Left lung (tissue), 10 donors: ENCODE results near the gene SMARCC1. TPM values are rescaled to one million over a fixed set of nuclear protein-coding genes. Genes with fewer than 3 reads are reported as not detected.

ENCODE experiments used
- ATAC-seq: fragments of 200-7000 bp; cut with Tn5 transposase; one replicate; pipeline ENCODE4 v1.9.1; 2020; ENCODE audit warnings: moderate library complexity
- DNase-seq, 4 donors: peaks; one replicate each; pipeline ENCODE4 v3.0.0-alpha.2; 2013 to 2020
- H3K27ac ChIP-seq, 2 donors: fragments of 200-600 bp; sonication (generic) in 1 of 2; one replicate each; pipeline versions ENCODE4 v1.5.0 to v1.8.0; 2020 to 2021
- H3K27me3 ChIP-seq, 2 donors: fragments of 200-600 bp; sonication (generic) in 1 of 2; one replicate each; pipeline versions ENCODE4 v1.5.0 to v1.8.0; 2020 to 2021
- H3K36me3 ChIP-seq, 2 donors: fragments of 200-600 bp; sonication (generic) in 1 of 2; one replicate each; pipeline versions ENCODE4 v1.5.0 to v1.8.0; 2020 to 2021
- H3K4me1 ChIP-seq, 2 donors: fragments of 200-600 bp; one replicate each; pipeline ENCODE4 v1.8.0; 2021
- H3K4me3 ChIP-seq, 2 donors: fragments of 200-600 bp; sonication (generic) in 1 of 2; one replicate each; pipeline versions ENCODE4 v1.5.0 to v1.8.0; 2020 to 2021; ENCODE audit warnings: mild to moderate bottlenecking in 1 of 2
- H3K9me3 ChIP-seq, 2 donors: fragments of 200-600 bp; sonication (generic) in 1 of 2; one replicate each; pipeline versions ENCODE4 v1.5.0 to v1.8.0; 2020 to 2021
- intact Hi-C, 2 donors: fragments of 100-400 bp; cut with DNase I; formaldehyde crosslinking; loops; one replicate each; pipeline versions ENCODE4 v1.11.2 to v1.14.2; 2022
- polyA plus RNA-seq, 6 donors: library from polyadenylated mRNA; unstranded; fragments of 120-200 nt; gene quantifications; one replicate each; pipeline ENCODE4 v1.2.1, GENCODE V29; 2013; ENCODE audit not compliant: insufficient read length in 6 of 6
- total RNA-seq, 2 donors: library from RNA; stranded (reverse); fragmentation: NEBNext Ultra II Directional; extraction: Animal tissue kit (Norgen Biotek cat#: 25700); gene quantifications; one replicate each; pipeline ENCODE4 v1.2.1, GENCODE V29; 2021
- TF ChIP-seq, protein P1 (sequence below), 2 donors: fragments of 200-600 bp; sonication (generic) in 1 of 2; IDR thresholded peaks; one replicate each; pipeline versions ENCODE4 v1.5.0 to v1.8.0; 2021; ENCODE audit warnings: antibody characterized with exemption in 2 of 2
- donor health status: DM: no; HTN: yes; CAD: no.
- donor health status: DM: no; HTN: no; CAD: no.

The SMARCC1 gene
- total and polyA plus RNA-seq, 8 donors: 58.5 to 112 (median 97.6) TPM

DNA sequence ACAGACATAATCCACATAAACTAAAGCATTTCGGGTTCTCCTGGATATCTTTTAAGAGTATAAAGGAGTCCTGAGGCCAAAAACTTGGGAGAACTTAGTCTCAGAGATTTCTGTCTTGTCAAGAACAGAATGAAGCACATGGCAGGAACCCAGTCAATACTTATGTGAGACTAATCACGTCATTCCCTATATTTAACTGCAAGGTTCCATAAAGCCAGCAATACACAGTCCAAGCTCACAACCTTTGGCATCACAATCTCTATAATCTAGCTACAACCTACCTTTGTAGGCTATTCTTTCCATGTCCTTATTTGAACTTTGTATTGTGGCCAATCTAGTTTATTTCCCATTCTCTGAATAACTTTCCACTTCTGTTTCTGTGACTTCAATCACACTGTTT, 134.1 kb downstream of the SMARCC1 start:
- Histone ChIP-seq H3K27ac (peak overlapping the region in 1 of 2 donors; percentile 28), H3K36me3 (peaks cover 0 to 16% of the 10 kb centered on the region in 2 donors), H3K4me3 (no peak overlapping the region), H3K4me1 (peaks cover 0 to 5% of the 10 kb centered on the region in 2 donors), H3K27me3 (no peaks in the 10 kb centered on the region), H3K9me3 (no peaks in the 10 kb centered on the region)
- DNase-seq (no peak), ATAC-seq (peak; percentile 23)
- TF ChIP-seq, protein P1, sequence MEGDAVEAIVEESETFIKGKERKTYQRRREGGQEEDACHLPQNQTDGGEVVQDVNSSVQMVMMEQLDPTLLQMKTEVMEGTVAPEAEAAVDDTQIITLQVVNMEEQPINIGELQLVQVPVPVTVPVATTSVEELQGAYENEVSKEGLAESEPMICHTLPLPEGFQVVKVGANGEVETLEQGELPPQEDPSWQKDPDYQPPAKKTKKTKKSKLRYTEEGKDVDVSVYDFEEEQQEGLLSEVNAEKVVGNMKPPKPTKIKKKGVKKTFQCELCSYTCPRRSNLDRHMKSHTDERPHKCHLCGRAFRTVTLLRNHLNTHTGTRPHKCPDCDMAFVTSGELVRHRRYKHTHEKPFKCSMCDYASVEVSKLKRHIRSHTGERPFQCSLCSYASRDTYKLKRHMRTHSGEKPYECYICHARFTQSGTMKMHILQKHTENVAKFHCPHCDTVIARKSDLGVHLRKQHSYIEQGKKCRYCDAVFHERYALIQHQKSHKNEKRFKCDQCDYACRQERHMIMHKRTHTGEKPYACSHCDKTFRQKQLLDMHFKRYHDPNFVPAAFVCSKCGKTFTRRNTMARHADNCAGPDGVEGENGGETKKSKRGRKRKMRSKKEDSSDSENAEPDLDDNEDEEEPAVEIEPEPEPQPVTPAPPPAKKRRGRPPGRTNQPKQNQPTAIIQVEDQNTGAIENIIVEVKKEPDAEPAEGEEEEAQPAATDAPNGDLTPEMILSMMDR (IDR thresholded peaks at IDR 0.05): no peak
- intact Hi-C loops: no loop called here

- peak overlapping the region in 1 of 2 donors; percentile 36 for H3K27ac ChIP-seq
- H3K4me1 ChIP-seq: peaks cover 0 to 5% of the 10 kb centered on the region in 2 donors
- intact Hi-C loops: no loop called here
- TF ChIP-seq, protein P1 (IDR thresholded peaks at IDR 0.05): no peak
- ATAC-seq (peak; percentile 28), DNase-seq (peak in 2 of 4 donors; percentile 31 to 39)
- no peaks in the 10 kb centered on the region for H3K9me3 ChIP-seq
- H3K4me3 ChIP-seq: no peak overlapping the region
- H3K27me3 ChIP-seq: no peaks in the 10 kb centered on the region
- peaks cover 0 to 27% of the 10 kb centered on the region in 2 donors for H3K36me3 ChIP-seq
Observed at GRCh38 chr3:47646362-47646761, 135.3 kb downstream of the SMARCC1 start.

GRCh38 chr3:47645551-47645950, 136.1 kb downstream of the SMARCC1 start:
- TF ChIP-seq, protein P1 (IDR thresholded peaks at IDR 0.05): no peak
- Histone ChIP-seq H3K4me3 (no peak overlapping the region), H3K27ac (no peak overlapping the region), H3K9me3 (no peaks in the 10 kb centered on the region), H3K4me1 (peaks cover 0 to 5% of the 10 kb centered on the region in 2 donors), H3K36me3 (peaks cover 0 to 26% of the 10 kb centered on the region in 2 donors), H3K27me3 (no peaks in the 10 kb centered on the region)
- intact Hi-C loops: no loop called here
- ATAC-seq: no peak
- no peak for DNase-seq

- ATAC-seq: no peak
- TF ChIP-seq, protein P1 (IDR thresholded peaks at IDR 0.05): no peak
Observed at GRCh38 chr3:47643092-47643491, 138.6 kb downstream of the SMARCC1 start.

GRCh38 chr3:47641739-47642138, 140.0 kb downstream of the SMARCC1 start:
- no peaks in the 10 kb centered on the region for H3K27me3 ChIP-seq
- DNase-seq: no peak
- peaks cover 0 to 40% of the 10 kb centered on the region in 2 donors for H3K36me3 ChIP-seq
- TF ChIP-seq, protein P1 (IDR thresholded peaks at IDR 0.05): no peak
- H3K9me3 ChIP-seq: no peaks in the 10 kb centered on the region
- no peak for ATAC-seq
- no peak overlapping the region for H3K27ac ChIP-seq
- H3K4me3 ChIP-seq: no peak overlapping the region
- H3K4me1 ChIP-seq: peaks cover 0 to 4% of the 10 kb centered on the region in 2 donors
- intact Hi-C loops: no loop called here

More at GRCh38 chr3:47643092-47643491, 138.6 kb downstream of the SMARCC1 start:
- intact Hi-C loops: no loop called here
- Histone ChIP-seq H3K27ac (no peak overlapping the region), H3K4me1 (peaks cover 0 to 5% of the 10 kb centered on the region in 2 donors), H3K9me3 (no peaks in the 10 kb centered on the region), H3K4me3 (no peak overlapping the region), H3K36me3 (peaks cover 0 to 31% of the 10 kb centered on the region in 2 donors), H3K27me3 (no peaks in the 10 kb centered on the region)
- no peak for DNase-seq
